GM21576 (cell line): ENCODE measurements around the gene AKAP6.

Experiments
- ATAC-seq: cut with Tn5 transposase; IDR thresholded peaks from one replicate; pipeline ENCODE4 v1.9.1; 2021; ENCODE audit warnings: mild to moderate bottlenecking, moderate library complexity; ENCODE audit not compliant: unreplicated experiment

The AKAP6 gene

GRCh38 chr14:32808644-32809043 lies 479.5 kb downstream of the AKAP6 start:
- ATAC-seq: no peak

GRCh38 chr14:32809255-32809654 lies 480.2 kb downstream of the AKAP6 start:
- no peak for ATAC-seq

GRCh38 chr14:32813401-32813800 lies 484.3 kb downstream of the AKAP6 start:
- no peak for ATAC-seq

GRCh38 chr14:32814721-32815120 lies 485.6 kb downstream of the AKAP6 start:
- ATAC-seq: no peak

GRCh38 chr14:32816588-32816987 lies 487.5 kb downstream of the AKAP6 start:
- no peak for ATAC-seq

GRCh38 chr14:32817780-32818179 lies 488.7 kb downstream of the AKAP6 start:
- no peak for ATAC-seq

GRCh38 chr14:32818581-32818980 lies 489.5 kb downstream of the AKAP6 start:
- no peak for ATAC-seq

GRCh38 chr14:32820181-32820580 lies 491.1 kb downstream of the AKAP6 start:
- ATAC-seq: no peak

GRCh38 chr14:32820682-32821081 lies 491.6 kb downstream of the AKAP6 start:
- ATAC-seq: no peak

- ATAC-seq: no peak
These were observed 493.0 kb downstream of the AKAP6 start for GRCh38 chr14:32821964-32822653.

- no peak for ATAC-seq
These were observed 494.6 kb downstream of the AKAP6 start for GRCh38 chr14:32823706-32824105.

- no peak for ATAC-seq
These were observed 495.1 kb downstream of the AKAP6 start for GRCh38 chr14:32824195-32824594.

- no peak for ATAC-seq
These were observed 496.0 kb downstream of the AKAP6 start for GRCh38 chr14:32825058-32825457.

- no peak for ATAC-seq
These were observed 497.4 kb downstream of the AKAP6 start for GRCh38 chr14:32826404-32827082.

GRCh38 chr14:32827514-32827913 lies 498.4 kb downstream of the AKAP6 start:
- no peak for ATAC-seq

- ATAC-seq: no peak
These were observed 506.8 kb downstream of the AKAP6 start for GRCh38 chr14:32835924-32836323.

- no peak for ATAC-seq
These were observed 512.6 kb downstream of the AKAP6 start for GRCh38 chr14:32841698-32842097.

- no peak for ATAC-seq
These were observed 517.8 kb downstream of the AKAP6 start for GRCh38 chr14:32846821-32847365.

GRCh38 chr14:32847867-32848266 lies 518.8 kb downstream of the AKAP6 start:
- no peak for ATAC-seq

- no peak for ATAC-seq
These were observed 536.8 kb downstream of the AKAP6 start for GRCh38 chr14:32865827-32866376.

GRCh38 chr14:32883188-32883587 lies 554.1 kb downstream of the AKAP6 start:
- ATAC-seq: no peak
